Hepatocyte (in vitro differentiated cells): Measurements from ENCODE around the gene CD300H. TPM values are rescaled to one million over a fixed set of nuclear protein-coding genes. Genes with fewer than 3 reads are reported as not detected.

Source experiments
- DNase-seq: peaks from one replicate; pipeline ENCODE4 v3.0.0-alpha.2; 2016; ENCODE audit warnings: low spot score
- H2AFZ ChIP-seq: fragments of 200-600 bp; sonication (generic); 2 replicates; pipeline ENCODE4 v1.6.0; 2016; ENCODE audit warnings: antibody characterized with exemption, mild to moderate bottlenecking
- H3K27ac ChIP-seq: fragments of 200-600 bp; sonication (generic); 2 replicates; pipeline ENCODE4 v1.5.1; 2016; ENCODE audit warnings: mild to moderate bottlenecking
- H3K27me3 ChIP-seq: fragments of 200-600 bp; sonication (generic); 2 replicates; pipeline ENCODE4 v1.6.1; 2016
- H3K36me3 ChIP-seq: fragments of 200-600 bp; sonication (generic); replicated peaks from 2 replicates; pipeline ENCODE4 v1.5.1; 2016; ENCODE audit warnings: low read depth; ENCODE audit not compliant: insufficient read depth
- H3K4me1 ChIP-seq: fragments of 200-600 bp; sonication (generic); 2 replicates; pipeline ENCODE4 v1.5.1; 2016; ENCODE audit warnings: mild to moderate bottlenecking, moderate library complexity; ENCODE audit not compliant: insufficient read depth
- H3K4me2 ChIP-seq: fragments of 200-600 bp; sonication (generic); 2 replicates; pipeline ENCODE4 v1.6.0; 2016
- H3K4me3 ChIP-seq: fragments of 200-600 bp; sonication (generic); 2 replicates; pipeline ENCODE4 v1.5.1; 2016; ENCODE audit warnings: mild to moderate bottlenecking
- H3K79me2 ChIP-seq: fragments of 200-600 bp; sonication (generic); 2 replicates; pipeline ENCODE4 v1.6.0; 2017; ENCODE audit warnings: mild to moderate bottlenecking
- H3K9me2 ChIP-seq: fragments of 200-600 bp; sonication (generic); replicated peaks from 2 replicates; pipeline ENCODE4 v1.6.0; 2017; ENCODE audit warnings: mild to moderate bottlenecking; ENCODE audit not compliant: insufficient read depth
- H3K9me3 ChIP-seq: fragments of 200-600 bp; sonication (generic); 2 replicates; pipeline ENCODE4 v1.5.1; 2016; ENCODE audit warnings: low read depth, mild to moderate bottlenecking
- H4K20me1 ChIP-seq: fragments of 200-600 bp; sonication (generic); 2 replicates; pipeline ENCODE4 v1.6.0; 2016; ENCODE audit warnings: mild to moderate bottlenecking; ENCODE audit not compliant: insufficient read depth, poor library complexity, severe bottlenecking
- EZH2 ChIP-seq: fragments of 200-600 bp; sonication (generic); IDR thresholded peaks from 2 replicates; pipeline ENCODE4 v1.6.1; 2016; ENCODE audit warnings: antibody characterized with exemption, mild to moderate bottlenecking, borderline replicate concordance
- EZH2phosphoT487 ChIP-seq: fragments of 200-600 bp; sonication (generic); IDR thresholded peaks from one replicate; pipeline ENCODE4 v1.6.1; 2018; ENCODE audit warnings: antibody characterized with exemption, mild to moderate bottlenecking, low read depth, moderate library complexity; ENCODE audit not compliant: unreplicated experiment, severe bottlenecking
- WGBS: methylation state at CpG from one replicate; pipeline ENCODE4 v1.1.6; 2016; ENCODE audit warnings: low lambda C conversion rate; ENCODE audit errors: missing lambda C conversion rate; 5-methylcytosine and 5-hydroxymethylcytosine counted together
- polyA plus RNA-seq: library from polyadenylated mRNA; unstranded; fragments of >200 nt; fragmentation: Nextera tagmentation; extraction: Ambion mirVana; gene quantifications from 2 replicates; pipeline ENCODE4 v1.2.1, GENCODE V29; 2016
- total RNA-seq: library from RNA; depleted of rRNA; stranded (reverse); fragments of >200 nt; gene quantifications from 2 replicates; pipeline ENCODE4 v1.2.3, GENCODE V29; 2014
- TF ChIP-seq, protein P1 (sequence below): fragments of 200-600 bp; sonication (generic); IDR thresholded peaks from 2 replicates; pipeline ENCODE4 v1.5.1; 2016; ENCODE audit warnings: antibody characterized with exemption, mild to moderate bottlenecking; ENCODE audit not compliant: poor library complexity

Gene CD300H
- total and polyA plus RNA-seq, 2 experiments from 2014 or later: 0.67 TPM; not detected in 1

DNA sequence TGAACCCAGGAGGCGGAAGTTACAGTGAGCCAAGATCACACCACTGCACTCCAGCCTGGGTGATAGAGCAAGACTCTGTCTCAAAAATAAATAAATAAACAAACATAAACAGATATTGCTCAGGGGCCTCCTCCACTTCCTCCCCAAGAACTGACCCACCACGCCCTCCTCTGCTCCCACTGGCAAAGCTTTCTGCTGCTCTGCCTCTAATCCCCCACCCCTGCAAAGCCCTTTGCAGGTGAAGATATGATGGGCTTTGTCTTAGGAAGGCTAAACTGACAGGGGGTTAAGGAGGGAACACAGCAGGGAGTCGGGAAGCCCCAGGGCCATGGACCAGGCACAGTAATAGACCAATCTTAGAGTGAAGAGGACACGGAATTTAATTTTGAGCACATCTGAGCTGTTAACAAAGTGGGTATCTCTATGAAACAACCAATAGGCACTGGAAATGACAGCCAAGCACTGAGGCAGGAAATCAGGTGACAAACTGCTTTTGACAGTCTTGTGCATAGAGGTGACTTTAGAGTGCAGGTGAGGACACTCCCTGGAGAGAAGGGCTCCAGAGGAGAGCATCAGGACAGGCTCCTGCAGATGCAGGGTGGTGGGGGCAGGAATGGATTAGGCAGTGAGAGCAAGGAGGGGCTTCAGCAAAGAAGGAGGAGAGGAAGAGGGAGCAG lies 31.2 kb upstream of the CD300H start:
- Histone ChIP-seq H2AFZ (no peak overlapping the region), H3K4me2 (no peak overlapping the region), H4K20me1 (no peaks in the 10 kb centered on the region), H3K79me2 (no peaks in the 10 kb centered on the region), H3K27me3 (no peaks in the 10 kb centered on the region), H3K9me3 (no peaks in the 10 kb centered on the region), H3K9me2 (no peaks in the 10 kb centered on the region), H3K4me1 (no peaks in the 10 kb centered on the region), H3K27ac (no peak overlapping the region), H3K4me3 (no peak overlapping the region), H3K36me3 (no peaks in the 10 kb centered on the region)
- WGBS: 73% methylated on average over 4 of the region's 4 CpGs
- TF ChIP-seq EZH2phosphoT487 (no peak), EZH2 (no peak)
- TF ChIP-seq, protein P1, sequence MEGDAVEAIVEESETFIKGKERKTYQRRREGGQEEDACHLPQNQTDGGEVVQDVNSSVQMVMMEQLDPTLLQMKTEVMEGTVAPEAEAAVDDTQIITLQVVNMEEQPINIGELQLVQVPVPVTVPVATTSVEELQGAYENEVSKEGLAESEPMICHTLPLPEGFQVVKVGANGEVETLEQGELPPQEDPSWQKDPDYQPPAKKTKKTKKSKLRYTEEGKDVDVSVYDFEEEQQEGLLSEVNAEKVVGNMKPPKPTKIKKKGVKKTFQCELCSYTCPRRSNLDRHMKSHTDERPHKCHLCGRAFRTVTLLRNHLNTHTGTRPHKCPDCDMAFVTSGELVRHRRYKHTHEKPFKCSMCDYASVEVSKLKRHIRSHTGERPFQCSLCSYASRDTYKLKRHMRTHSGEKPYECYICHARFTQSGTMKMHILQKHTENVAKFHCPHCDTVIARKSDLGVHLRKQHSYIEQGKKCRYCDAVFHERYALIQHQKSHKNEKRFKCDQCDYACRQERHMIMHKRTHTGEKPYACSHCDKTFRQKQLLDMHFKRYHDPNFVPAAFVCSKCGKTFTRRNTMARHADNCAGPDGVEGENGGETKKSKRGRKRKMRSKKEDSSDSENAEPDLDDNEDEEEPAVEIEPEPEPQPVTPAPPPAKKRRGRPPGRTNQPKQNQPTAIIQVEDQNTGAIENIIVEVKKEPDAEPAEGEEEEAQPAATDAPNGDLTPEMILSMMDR: no peak
- DNase-seq: no peak

GRCh38 chr17:74597069-74597790 lies 29.9 kb upstream of the CD300H start:
- Histone ChIP-seq H4K20me1 (no peaks in the 10 kb centered on the region), H3K9me3 (no peaks in the 10 kb centered on the region), H3K9me2 (no peaks in the 10 kb centered on the region), H3K27me3 (no peaks in the 10 kb centered on the region), H3K27ac (no peak overlapping the region), H3K4me2 (no peak overlapping the region), H3K4me3 (no peak overlapping the region), H3K36me3 (no peaks in the 10 kb centered on the region), H3K79me2 (no peaks in the 10 kb centered on the region), H3K4me1 (no peaks in the 10 kb centered on the region), H2AFZ (no peak overlapping the region)
- WGBS: 89% methylated on average over 8 of the region's 8 CpGs
- TF ChIP-seq, protein P1: no peak
- TF ChIP-seq EZH2phosphoT487: no peak
- no peak for TF ChIP-seq EZH2
- DNase-seq: no peak

DNA sequence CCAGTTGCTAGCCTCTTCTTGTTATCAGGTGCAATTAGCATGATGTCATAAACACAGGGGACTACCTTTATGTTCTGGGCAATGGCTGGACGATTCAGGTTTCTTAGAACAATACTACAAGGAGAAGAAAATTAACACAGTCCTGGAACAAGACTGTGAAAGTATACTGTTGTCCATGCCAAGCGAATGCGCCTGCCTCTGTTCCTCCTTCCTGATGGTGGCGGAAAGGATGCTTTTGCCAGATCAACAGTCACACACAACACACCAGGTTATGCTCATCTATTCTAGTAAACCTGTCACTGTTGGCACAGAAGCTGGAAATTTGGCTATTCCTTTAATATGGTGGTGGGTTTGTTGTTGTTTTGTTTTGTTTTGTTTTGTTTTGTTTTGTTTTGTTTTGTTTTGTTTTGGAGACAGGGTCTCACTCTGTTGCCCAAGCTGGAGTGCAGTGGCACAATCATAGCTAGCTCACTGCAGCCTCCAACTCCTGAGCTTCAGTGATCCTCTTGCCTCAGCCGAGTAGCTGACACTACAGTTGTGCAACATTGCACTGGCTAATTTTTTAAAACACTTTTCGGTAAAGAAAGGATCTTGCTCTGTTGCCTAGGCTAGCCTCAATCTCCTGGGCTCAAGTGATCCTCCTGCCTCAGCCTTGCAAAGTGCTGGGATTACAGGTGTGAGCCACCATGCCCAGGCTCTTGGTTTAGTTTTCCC lies 27.9 kb upstream of the CD300H start:
- WGBS: 83% methylated on average over 6 of the region's 6 CpGs
- H3K27me3 ChIP-seq: no peaks in the 10 kb centered on the region
- no peak for DNase-seq

More for the DNA sequence above, 27.9 kb upstream of the CD300H start:
- Histone ChIP-seq H4K20me1 (no peaks in the 10 kb centered on the region), H3K27ac (no peak overlapping the region), H3K4me3 (no peak overlapping the region), H3K79me2 (no peaks in the 10 kb centered on the region), H3K9me3 (no peaks in the 10 kb centered on the region), H2AFZ (no peak overlapping the region), H3K9me2 (no peaks in the 10 kb centered on the region), H3K36me3 (no peaks in the 10 kb centered on the region), H3K4me1 (no peaks in the 10 kb centered on the region), H3K4me2 (no peak overlapping the region)
- no peak for TF ChIP-seq EZH2phosphoT487
- TF ChIP-seq EZH2: no peak
- TF ChIP-seq, protein P1: no peak
